K562 (cell line): ENCODE data around the gene RIC3. TPM values are rescaled to one million over a fixed set of nuclear protein-coding genes. Genes with fewer than 3 reads are reported as not detected.
A peak's percentile ranks its signal among the peaks of the same experiment; 100 is the strongest.

ENCODE experiments used
- ATAC-seq: fragments of 200-7000 bp; cut with Tn5 transposase; 3 replicates; pipeline ENCODE4 v1.9.1; 2020; ENCODE audit warnings: moderate library complexity
- BruUV-seq: library from RNA; stranded (reverse); fragments of 400-500 nt; replicated peaks from 2 replicates; lab custom pipeline; 2021; lab: Mats Ljungman, UMichigan
- CTCF ChIA-PET: fragments of 300-600 bp; formaldehyde crosslinking; extraction: SDS; loops from one replicate; lab custom pipeline; 2021; ENCODE audit warnings: low intra/inter-chr PET ratio; lab: Yijun Ruan, JAX
- POLR2A ChIA-PET: fragments of 300-600, 350-650 bp; sonication (Branson Sonifier 250); formaldehyde crosslinking; extraction: SDS; loops from one replicate; lab custom pipeline; 2021; ENCODE audit warnings: antibody characterized with exemption, inconsistent platforms; lab: Yijun Ruan, JAX
- DNase-seq, 4 experiments: peaks; one replicate each; pipeline versions ENCODE4 v3.0.0 to v3.0.0-alpha.2; 2011 to 2018; ENCODE audit warnings: low spot score in 3 of 4, mixed read lengths in 3 of 4; ENCODE audit errors: extremely low read depth in 1 of 4
- FAIRE-seq: peaks from 2 replicates; lab custom pipeline; 2011; peaks lifted over from hg19 to GRCh38; lab: Jason Lieb, UNC
- H2AFZ ChIP-seq: 2 replicates; pipeline ENCODE4 v1.6.0; 2011; ENCODE audit warnings: low read depth, low read length, control low read depth, inconsistent platforms
- H3K27ac ChIP-seq: fragments of 200-600 bp; 3 replicates; pipeline ENCODE4 v1.8.0; 2011; ENCODE audit warnings: low read depth, mild to moderate bottlenecking, control low read depth, inconsistent platforms, low read length, moderate library complexity, mixed read lengths; ENCODE audit errors: extremely low read depth
- H3K27me3 ChIP-seq, 2 experiments: fragments of 300-600 bp in 1 of 2; 2 replicates in 1 of 2; 3 replicates in 1 of 2; pipeline versions ENCODE4 v1.6.0 to v1.8.0; 2011; ENCODE audit warnings: inconsistent platforms in 2 of 2, low read length in 2 of 2, mild to moderate bottlenecking in 1 of 2, mixed read lengths in 1 of 2, moderate library complexity in 1 of 2; ENCODE audit not compliant: control insufficient read depth in 2 of 2, insufficient read depth in 2 of 2
- H3K36me3 ChIP-seq: fragments of 300-600 bp; 3 replicates; pipeline ENCODE4 v1.8.0; 2011; ENCODE audit warnings: mild to moderate bottlenecking, low read length, inconsistent platforms; ENCODE audit not compliant: control insufficient read depth, insufficient read depth
- H3K4me1 ChIP-seq, 2 experiments: fragments of 200-600 bp in 1 of 2; replicated peaks in 1 of 2; 2 replicates in 1 of 2; 3 replicates in 1 of 2; pipeline versions ENCODE4 v1.5.1 to v1.8.0; 2011; ENCODE audit warnings: inconsistent platforms in 2 of 2, low read length in 2 of 2, mild to moderate bottlenecking in 1 of 2, mixed read lengths in 1 of 2, moderate library complexity in 1 of 2; ENCODE audit not compliant: control insufficient read depth in 2 of 2, insufficient read depth in 2 of 2
- H3K4me2 ChIP-seq: 2 replicates; pipeline ENCODE4 v1.6.1; 2011; ENCODE audit warnings: low read length, control low read depth, inconsistent platforms, mixed read lengths; ENCODE audit not compliant: insufficient read depth
- H3K4me3 ChIP-seq: fragments of 200-600 bp; sonication (generic), shearing (Covaris generic); 2 replicates; pipeline ENCODE4 v1.5.1; 2016; ENCODE audit warnings: control low read depth, inconsistent platforms
- H3K79me2 ChIP-seq: fragments of 200-600 bp; 3 replicates; pipeline ENCODE4 v1.8.0; 2011; ENCODE audit warnings: low read length, inconsistent platforms; ENCODE audit not compliant: control insufficient read depth, insufficient read depth
- H3K9ac ChIP-seq, 2 experiments: 2 replicates each; pipeline versions ENCODE4 v1.6.0 to v1.6.1; 2011; ENCODE audit warnings: low read depth in 2 of 2, low read length in 2 of 2, control low read depth in 1 of 2, inconsistent platforms in 1 of 2, mild to moderate bottlenecking in 1 of 2, mixed read lengths in 1 of 2; ENCODE audit not compliant: insufficient read depth in 1 of 2
- H3K9me1 ChIP-seq: one replicate; pipeline ENCODE4 v1.6.0; 2011; ENCODE audit warnings: inconsistent platforms, mild to moderate bottlenecking, low read length, moderate library complexity; ENCODE audit not compliant: control insufficient read depth, insufficient read depth
- H3K9me3 ChIP-seq: replicated peaks from 2 replicates; pipeline ENCODE4 v1.5.1; 2011; ENCODE audit warnings: low read depth, low read length, inconsistent platforms; ENCODE audit not compliant: control insufficient read depth, insufficient read depth
- H4K20me1 ChIP-seq: replicated peaks from 2 replicates; pipeline ENCODE4 v1.6.1; 2011; ENCODE audit warnings: low read length, inconsistent platforms, mixed read lengths; ENCODE audit not compliant: control insufficient read depth, insufficient read depth
- BRCA1 ChIP-seq, 2 experiments: fragments of 450-650 bp in 1 of 2; sonication (generic) in 1 of 2; formaldehyde crosslinking in 1 of 2; IDR thresholded peaks; 2 replicates each; pipeline versions ENCODE4 v1.5.0 to v1.6.1; 2017 to 2020; ENCODE audit warnings: mild to moderate bottlenecking in 1 of 2, missing genetic modification reagents in 1 of 2
- GATAD2B ChIP-seq: fragments of 450-650 bp; IDR thresholded peaks from 2 replicates; pipeline ENCODE4 v1.6.1; 2017; ENCODE audit warnings: mild to moderate bottlenecking, borderline replicate concordance
- OTX1 ChIP-seq: fragments of 450-650 bp; formaldehyde crosslinking; IDR thresholded peaks from 2 replicates; pipeline ENCODE4 v1.4.0; 2022; ENCODE audit warnings: mild to moderate bottlenecking
- PTBP1 ChIP-seq: fragments of 200-400 bp; formaldehyde crosslinking; IDR thresholded peaks from 2 replicates; pipeline ENCODE4 v1.6.1; 2017; ENCODE audit warnings: low read depth, low read length
- ZNF785 ChIP-seq: fragments of 250-450 bp; sonication (Bioruptor Pico); IDR thresholded peaks from 2 replicates; pipeline ENCODE4 v1.4.0; 2020; ENCODE audit warnings: mild to moderate bottlenecking
- WGBS: fragments of 100-300 bp; shearing (Covaris generic); methylation state at CpG from one replicate; pipeline ENCODE4 v1.1.6; 2016; ENCODE audit warnings: low coverage, mixed read lengths; ENCODE audit not compliant: insufficient coverage; ENCODE audit errors: missing lambda C conversion rate; 5-methylcytosine and 5-hydroxymethylcytosine counted together
- in situ Hi-C: fragments of 300-500 bp; cut with MboI; formaldehyde crosslinking; loops from 4 replicates; pipeline ENCODE4 v1.15.0; 2018; ENCODE audit warnings: inconsistent platforms, mixed read lengths
- intact Hi-C: fragments of 100-400 bp; cut with micrococcal nuclease; formaldehyde crosslinking; loops from 2 replicates; pipeline ENCODE4 v1.14.2; 2022
- polyA plus RNA-seq, 8 experiments: library from polyadenylated mRNA; depleted of rRNA in 4 of 8; stranded (reverse) in 5 of 8; unstranded in 3 of 8; fragments of >200 nt; fragmentation: Nextera tagmentation in 2 of 8; fragmentation: Illumina TruSeq in 1 of 8; extraction: Ambion mirVana in 2 of 8; extraction: Trizol in 1 of 8; gene quantifications; 2 replicates each; pipeline versions ENCODE4 v1.2.1 to v1.2.3, GENCODE V29; 2011 to 2014; ENCODE audit warnings: inconsistent platforms in 1 of 8, missing spikeins in 1 of 8
- total RNA-seq, 7 experiments: library from RNA; depleted of rRNA in 6 of 7; stranded (reverse); fragments of >200 nt in 6 of 7; fragmentation: Illumina TruSeq in 2 of 7; extraction: Trizol in 2 of 7; gene quantifications; 2 replicates each; pipeline versions ENCODE4 v1.2.1 to v1.2.3, GENCODE V29; 2011 to 2021; ENCODE audit warnings: low replicate concordance in 1 of 7
- TF ChIP-seq, protein P1 (sequence below), 2 experiments: fragments of 450-650 bp; formaldehyde crosslinking in 1 of 2; IDR thresholded peaks; 2 replicates each; pipeline versions ENCODE4 v1.4.0 to v1.6.1; 2014 to 2020; ENCODE audit warnings: mild to moderate bottlenecking in 2 of 2, borderline replicate concordance in 1 of 2, low read depth in 1 of 2

Gene RIC3
- total and polyA plus RNA-seq, 9 of the 15 experiments (the other 6 are each of a cell fraction or from before 2014, with no cell fraction given) = 0.03 to 0.16 (median 0.05) TPM; not detected in 4

DNA sequence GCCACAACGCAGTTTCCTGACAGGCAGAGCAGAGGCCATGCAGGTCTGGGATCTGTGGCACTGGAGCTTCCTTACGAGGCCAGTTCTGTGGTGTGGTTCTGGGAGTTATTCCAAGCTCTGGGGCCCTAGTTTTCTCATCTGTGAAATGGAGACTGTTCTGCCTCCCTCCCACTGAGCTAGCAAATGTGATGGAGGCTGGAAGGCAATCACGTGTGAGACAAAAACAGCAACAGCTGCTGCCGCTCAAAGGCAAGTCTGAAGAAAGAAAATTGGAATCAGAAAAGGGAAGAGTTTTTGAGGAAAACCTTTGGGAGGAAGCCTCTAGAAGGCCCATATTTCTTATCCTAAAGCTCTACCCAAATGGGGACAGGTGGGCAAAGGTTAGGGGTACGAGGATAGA is 8.3 kb upstream of the RIC3 start:
- H3K9me3 ChIP-seq = no peaks in the 10 kb centered on the region
- FAIRE-seq = no peak
- H3K9me1 ChIP-seq = no peaks in the 10 kb centered on the region
- H2AFZ ChIP-seq = no peak overlapping the region
- peaks cover 0 to 8% of the 10 kb centered on the region in 2 experiments; a peak in 2 of 5 replicates for H3K27me3 ChIP-seq
- intact Hi-C loops = no loop called here
- no peak overlapping the region for H3K27ac ChIP-seq
- TF ChIP-seq ZNF785 (CRISPR knock-in tag) (no peak), GATAD2B (no peak), OTX1 (no peak), PTBP1 (no peak)
- TF ChIP-seq, all 486 proteins: peak for 0
- no peaks in the 10 kb centered on the region for H3K36me3 ChIP-seq
- H3K4me1 ChIP-seq = no peaks in the 10 kb centered on the region
- in situ Hi-C loops = no loop called here
- no peak overlapping the region for H3K9ac ChIP-seq
- 0% methylated on average over 5 of the region's 5 CpGs for WGBS
- no peak overlapping the region for H3K4me3 ChIP-seq
- no peaks in the 10 kb centered on the region for H4K20me1 ChIP-seq
- no peak overlapping the region for H3K4me2 ChIP-seq
- no TSS peak for BruUV-seq
- ATAC-seq (no peak), DNase-seq (no peak)
- POLR2A ChIA-PET = no interaction called here
- CTCF ChIA-PET = no interaction called here
- H3K79me2 ChIP-seq = no peaks in the 10 kb centered on the region

- no peak overlapping the region for H2AFZ ChIP-seq
- no peaks in the 10 kb centered on the region for H3K9me1 ChIP-seq
- FAIRE-seq (no peak), DNase-seq (no peak), ATAC-seq (no peak)
- whole genome bisulfite sequencing = 5% methylated on average over 4 of the region's 4 CpGs
- no peak overlapping the region for H3K27ac ChIP-seq
- ChIA-PET CTCF (no interaction called here), POLR2A (interaction anchor here (0.7 kb wide), 1 partner anchor 893 kb away, joined by 3 read pairs; no protein-coding TSS in a partner anchor)
- H3K27me3 ChIP-seq = peaks cover 14 to 20% of the 10 kb centered on the region in 2 experiments
- BruUV-seq = no TSS peak
- in situ Hi-C loops = no loop called here
- no peak overlapping the region for H3K9ac ChIP-seq
- H3K4me2 ChIP-seq = no peak overlapping the region
- H3K4me1 ChIP-seq = peaks cover 0 to 6% of the 10 kb centered on the region in 2 experiments; a peak in 1 of 5 replicates
- no peaks in the 10 kb centered on the region for H4K20me1 ChIP-seq
- intact Hi-C loops = no loop called here
- H3K79me2 ChIP-seq = no peaks in the 10 kb centered on the region
- H3K4me3 ChIP-seq = no peak overlapping the region
- H3K9me3 ChIP-seq = no peaks in the 10 kb centered on the region
- H3K36me3 ChIP-seq = no peaks in the 10 kb centered on the region
- TF ChIP-seq BRCA1 (IDR thresholded peaks at IDR 0.05) (no peak), BRCA1 (CRISPR knock-in tag; IDR thresholded peaks at IDR 0.05) (no peak)
- TF ChIP-seq, protein P1, sequence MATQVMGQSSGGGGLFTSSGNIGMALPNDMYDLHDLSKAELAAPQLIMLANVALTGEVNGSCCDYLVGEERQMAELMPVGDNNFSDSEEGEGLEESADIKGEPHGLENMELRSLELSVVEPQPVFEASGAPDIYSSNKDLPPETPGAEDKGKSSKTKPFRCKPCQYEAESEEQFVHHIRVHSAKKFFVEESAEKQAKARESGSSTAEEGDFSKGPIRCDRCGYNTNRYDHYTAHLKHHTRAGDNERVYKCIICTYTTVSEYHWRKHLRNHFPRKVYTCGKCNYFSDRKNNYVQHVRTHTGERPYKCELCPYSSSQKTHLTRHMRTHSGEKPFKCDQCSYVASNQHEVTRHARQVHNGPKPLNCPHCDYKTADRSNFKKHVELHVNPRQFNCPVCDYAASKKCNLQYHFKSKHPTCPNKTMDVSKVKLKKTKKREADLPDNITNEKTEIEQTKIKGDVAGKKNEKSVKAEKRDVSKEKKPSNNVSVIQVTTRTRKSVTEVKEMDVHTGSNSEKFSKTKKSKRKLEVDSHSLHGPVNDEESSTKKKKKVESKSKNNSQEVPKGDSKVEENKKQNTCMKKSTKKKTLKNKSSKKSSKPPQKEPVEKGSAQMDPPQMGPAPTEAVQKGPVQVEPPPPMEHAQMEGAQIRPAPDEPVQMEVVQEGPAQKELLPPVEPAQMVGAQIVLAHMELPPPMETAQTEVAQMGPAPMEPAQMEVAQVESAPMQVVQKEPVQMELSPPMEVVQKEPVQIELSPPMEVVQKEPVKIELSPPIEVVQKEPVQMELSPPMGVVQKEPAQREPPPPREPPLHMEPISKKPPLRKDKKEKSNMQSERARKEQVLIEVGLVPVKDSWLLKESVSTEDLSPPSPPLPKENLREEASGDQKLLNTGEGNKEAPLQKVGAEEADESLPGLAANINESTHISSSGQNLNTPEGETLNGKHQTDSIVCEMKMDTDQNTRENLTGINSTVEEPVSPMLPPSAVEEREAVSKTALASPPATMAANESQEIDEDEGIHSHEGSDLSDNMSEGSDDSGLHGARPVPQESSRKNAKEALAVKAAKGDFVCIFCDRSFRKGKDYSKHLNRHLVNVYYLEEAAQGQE (IDR thresholded peaks at IDR 0.05; ENCODE audit: borderline replicate concordance) = peak; percentile 86
- TF ChIP-seq, protein P1 (CRISPR knock-in tag; IDR thresholded peaks at IDR 0.05; ENCODE audit: low read depth) = no peak
Measured at GRCh38 chr11:8167796-8168195, 1.0 kb downstream of the RIC3 start.
